Small intestine (tissue), 7 donors: Measurements from ENCODE around the gene ONECUT2. TPM values are rescaled to one million over a fixed set of nuclear protein-coding genes. Genes with fewer than 3 reads are reported as not detected.

Experiments used
- DNase-seq, 2 donors: peaks; one replicate each; pipeline versions ENCODE4 v3.0.0 to v3.0.0-alpha.2; 2013
- FAIRE-seq: peaks from 2 replicates; lab custom pipeline; 2012; peaks lifted over from hg19 to GRCh38; lab: Jason Lieb, UNC
- H3K27ac ChIP-seq, 3 donors: one replicate each; pipeline ENCODE4 v1.5.1; 2013; ENCODE audit warnings: low read length in 2 of 3, mild to moderate bottlenecking in 2 of 3, control low read depth in 1 of 3, inconsistent platforms in 1 of 3, low read depth in 1 of 3, moderate library complexity in 1 of 3
- H3K27me3 ChIP-seq, 3 donors: one replicate each; pipeline ENCODE4 v1.6.1; 2013; ENCODE audit warnings: low read length in 3 of 3, inconsistent platforms in 1 of 3; ENCODE audit not compliant: control insufficient read depth in 3 of 3, insufficient read depth in 3 of 3
- H3K36me3 ChIP-seq, 3 donors: one replicate each; pipeline ENCODE4 v1.6.1; 2013; ENCODE audit warnings: low read length in 3 of 3, inconsistent platforms in 1 of 3, low read depth in 1 of 3, mild to moderate bottlenecking in 1 of 3, moderate library complexity in 1 of 3; ENCODE audit not compliant: control insufficient read depth in 3 of 3, insufficient read depth in 2 of 3
- H3K4me1 ChIP-seq, 3 donors: one replicate each; pipeline ENCODE4 v1.6.1; 2013; ENCODE audit warnings: low read length in 2 of 3, inconsistent platforms in 1 of 3, low read depth in 1 of 3, mild to moderate bottlenecking in 1 of 3, moderate library complexity in 1 of 3; ENCODE audit not compliant: control insufficient read depth in 3 of 3, insufficient read depth in 2 of 3
- H3K4me3 ChIP-seq, 3 donors: one replicate each; pipeline ENCODE4 v1.5.1; 2013; ENCODE audit warnings: low read length in 3 of 3, control low read depth in 1 of 3, inconsistent platforms in 1 of 3, low read depth in 1 of 3, mild to moderate bottlenecking in 1 of 3, moderate library complexity in 1 of 3
- H3K9me3 ChIP-seq, 2 donors: one replicate each; pipeline ENCODE4 v1.6.1; 2013; ENCODE audit warnings: low read depth in 1 of 2, low read length in 1 of 2; ENCODE audit not compliant: control insufficient read depth in 2 of 2, insufficient read depth in 1 of 2
- WGBS, 3 donors: extraction: QIAGEN DNeasy Blood & Tissue Kit; methylation state at CpG; one replicate each; pipeline ENCODE4 v1.1.7; 2013; 5-methylcytosine and 5-hydroxymethylcytosine counted together
- polyA plus RNA-seq, 4 donors: library from polyadenylated mRNA; stranded (reverse) in 3 of 4; unstranded in 1 of 4; fragments of 200-250 nt in 3 of 4; fragments of 120-200 nt in 1 of 4; gene quantifications; one replicate each; pipeline versions ENCODE4 v1.2.1 to v1.2.3, GENCODE V29; 2013
- donor health status: healthy with polysubstance abuse.
- donor health status: control.
- donor health status: control.
- donor health status: Bipolar disorder and iron deficiency.
- donor health status: healthy.

The ONECUT2 gene
- polyA plus RNA-seq, 4 donors: 0.12 to 9.2 (median 6.7) TPM

GRCh38 chr18:57428221-57429150 lies 6.7 kb upstream of the ONECUT2 start:
- Histone ChIP-seq H3K27ac (peak overlapping the region; percentile 82 to 99 (median 94)), H3K4me3 (peak overlapping the region in 2 of 3 donors; percentile 70 to 78), H3K36me3 (no peaks in the 10 kb centered on the region), H3K4me1 (no peaks in the 10 kb centered on the region), H3K9me3 (peaks cover 0 to 2% of the 10 kb centered on the region in 2 donors), H3K27me3 (peaks cover 0 to 42% (median 33%) of the 10 kb centered on the region in 3 donors)
- FAIRE-seq (no peak), DNase-seq (peak; percentile 30 to 59)
- WGBS, 3 donors: 2 to 9% (median 5%) methylated on average over 79 to 99 of the region's 99 CpGs

GRCh38 chr18:57429167-57430078 lies 5.8 kb upstream of the ONECUT2 start:
- Histone ChIP-seq H3K27ac (peak overlapping the region; percentile 82 to 99 (median 94)), H3K9me3 (peaks cover 0 to 2% of the 10 kb centered on the region in 2 donors), H3K4me1 (no peaks in the 10 kb centered on the region), H3K27me3 (peaks cover 0 to 52% (median 42%) of the 10 kb centered on the region in 3 donors), H3K36me3 (no peaks in the 10 kb centered on the region), H3K4me3 (peak overlapping the region in 2 of 3 donors; percentile 70 to 78)
- WGBS, 3 donors: 4 to 9% (median 5%) methylated on average over 22 of the region's 22 CpGs
- DNase-seq: peak; percentile 22 to 42
- no peak for FAIRE-seq

GRCh38 chr18:57430079-57431001 lies 4.8 kb upstream of the ONECUT2 start:
- peak; percentile 60 to 69 for DNase-seq
- 1 to 6% (median 4%) methylated on average over 32 to 34 of the region's 34 CpGs for WGBS, 3 donors

GRCh38 chr18:57431002-57431382 lies 4.2 kb upstream of the ONECUT2 start:
- Histone ChIP-seq H3K27ac (peak overlapping the region; percentile 74 to 86 (median 82)), H3K4me1 (no peaks in the 10 kb centered on the region), H3K9me3 (peaks cover 0 to 2% of the 10 kb centered on the region in 2 donors), H3K27me3 (peaks cover 0 to 54% (median 39%) of the 10 kb centered on the region in 3 donors), H3K36me3 (peaks cover 0 to under 1% (median 0%) of the 10 kb centered on the region in 3 donors), H3K4me3 (peak overlapping the region in 2 of 3 donors; percentile 60 to 78)
- peak; percentile 39 to 47 for DNase-seq
- WGBS, 3 donors: 4 to 12% (median 10%) methylated on average over 10 of the region's 10 CpGs
- FAIRE-seq: no peak

More at GRCh38 chr18:57430079-57431001, 4.8 kb upstream of the ONECUT2 start:
- FAIRE-seq: no peak
- no peaks in the 10 kb centered on the region for H3K36me3 ChIP-seq
- peaks cover 0 to 2% of the 10 kb centered on the region in 2 donors for H3K9me3 ChIP-seq
- no peaks in the 10 kb centered on the region for H3K4me1 ChIP-seq
- H3K27ac ChIP-seq: peak overlapping the region; percentile 74 to 86 (median 82)
- H3K27me3 ChIP-seq: peaks cover 0 to 52% (median 39%) of the 10 kb centered on the region in 3 donors
- H3K4me3 ChIP-seq: peak overlapping the region in 2 of 3 donors; percentile 60 to 78

DNA sequence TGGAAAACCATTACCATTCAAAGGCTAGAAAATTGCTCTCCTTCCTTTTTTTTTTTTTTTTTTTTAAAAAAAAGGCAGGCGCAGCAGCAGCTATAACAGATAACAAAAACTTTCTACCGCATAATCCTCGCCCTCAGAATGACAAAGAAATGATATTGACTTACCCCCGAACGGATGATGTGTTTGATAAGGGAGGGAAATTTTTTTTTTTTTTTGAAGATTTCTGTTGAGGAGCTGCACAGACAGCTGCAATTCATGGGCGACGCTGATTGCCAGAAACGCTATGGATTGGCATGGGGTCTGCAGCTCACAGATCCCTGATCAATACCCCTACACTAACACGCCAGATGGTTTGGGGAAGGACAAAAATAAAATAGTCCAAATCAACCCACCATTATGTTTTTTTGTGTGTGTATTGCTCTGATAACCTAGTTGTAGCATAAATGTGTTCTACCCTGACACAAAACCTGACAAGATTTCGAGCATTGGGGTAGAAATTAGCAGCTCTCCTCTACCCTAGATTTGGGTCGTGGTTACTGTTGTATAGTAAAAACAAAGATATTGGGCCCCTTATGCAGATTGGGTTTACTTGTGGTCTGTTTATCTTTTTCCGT lies 3.6 kb upstream of the ONECUT2 start:
- DNase-seq (peak; percentile 20 to 25), FAIRE-seq (no peak)
- Histone ChIP-seq H3K36me3 (peaks cover 0 to 6% (median 0%) of the 10 kb centered on the region in 3 donors), H3K4me1 (no peaks in the 10 kb centered on the region), H3K27ac (peak overlapping the region; percentile 58 to 86 (median 82)), H3K9me3 (peaks cover 0 to 2% of the 10 kb centered on the region in 2 donors), H3K4me3 (peak overlapping the region in 2 of 3 donors; percentile 60 to 78), H3K27me3 (peaks cover 0 to 59% (median 42%) of the 10 kb centered on the region in 3 donors)
- 4 to 8% (median 5%) methylated on average over 12 of the region's 12 CpGs for WGBS, 3 donors

GRCh38 chr18:57432140-57432539 lies 3.0 kb upstream of the ONECUT2 start:
- no peaks in the 10 kb centered on the region for H3K4me1 ChIP-seq
- FAIRE-seq (no peak), DNase-seq (peak; percentile 22 to 25)
- peaks cover 0 to 12% (median 0%) of the 10 kb centered on the region in 3 donors for H3K36me3 ChIP-seq
- WGBS, 3 donors: 10 to 16% (median 16%) methylated on average over 4 of the region's 4 CpGs
- peak overlapping the region in 2 of 3 donors; percentile 17 to 78 for H3K4me3 ChIP-seq
- peaks cover 0 to 65% (median 45%) of the 10 kb centered on the region in 3 donors for H3K27me3 ChIP-seq
- peaks cover 0 to 2% of the 10 kb centered on the region in 2 donors for H3K9me3 ChIP-seq
- peak overlapping the region in 2 of 3 donors; percentile 70 to 82 for H3K27ac ChIP-seq
